Right atrium auricular region (tissue), 2 donors: Measurements from ENCODE around the gene LRRC45. TPM values are rescaled to one million over a fixed set of nuclear protein-coding genes. Genes with fewer than 3 reads are reported as not detected.
"Not testable (repeated sequence)": the region's sequence is repeated elsewhere in the genome, so short reads cannot be mapped to it uniquely, and the experiment has no call there.

ENCODE experiments used
- DNase-seq: peaks from one replicate; pipeline ENCODE4 v3.0.0-alpha.2; 2019; ENCODE audit warnings: low spot score
- H3K27ac ChIP-seq, 2 donors: fragments of 200-600 bp; sonication (generic); 1 replicate in 1 of 2; 2 replicates in 1 of 2; pipeline ENCODE4 v1.5.1; 2016 to 2019
- H3K27me3 ChIP-seq, 2 donors: fragments of 200-600 bp; sonication (generic); one replicate each; pipeline versions ENCODE4 v1.5.1 to v1.6.0; 2017 to 2019
- H3K36me3 ChIP-seq: fragments of 200-600 bp; sonication (generic); one replicate; pipeline ENCODE4 v1.5.1; 2016
- H3K4me1 ChIP-seq, 2 donors: fragments of 200-600 bp; sonication (generic); one replicate each; pipeline versions ENCODE4 v1.5.1 to v1.6.0; 2017 to 2019
- H3K4me3 ChIP-seq, 2 donors: fragments of 200-600 bp; sonication (generic); 1 replicate in 1 of 2; 2 replicates in 1 of 2; pipeline ENCODE4 v1.5.1; 2017 to 2019; ENCODE audit warnings: mild to moderate bottlenecking in 1 of 2, moderate library complexity in 1 of 2
- H3K9me3 ChIP-seq, 2 donors: fragments of 200-600 bp; sonication (generic); one replicate each; pipeline ENCODE4 v1.5.1; 2019
- total RNA-seq, 2 donors: library from RNA; depleted of rRNA; stranded (reverse); fragments of >200 nt; gene quantifications; one replicate each; pipeline ENCODE4 v1.1.0, GENCODE V29; 2016
- TF ChIP-seq, protein P1 (sequence below), 2 donors: fragments of 200-600 bp; sonication (generic); IDR thresholded peaks; one replicate each; pipeline ENCODE4 v1.5.1; 2019; ENCODE audit warnings: antibody characterized with exemption in 2 of 2

The LRRC45 gene
- total RNA-seq, 2 donors from 2014 or later: 4.7 to 4.9 TPM

DNA sequence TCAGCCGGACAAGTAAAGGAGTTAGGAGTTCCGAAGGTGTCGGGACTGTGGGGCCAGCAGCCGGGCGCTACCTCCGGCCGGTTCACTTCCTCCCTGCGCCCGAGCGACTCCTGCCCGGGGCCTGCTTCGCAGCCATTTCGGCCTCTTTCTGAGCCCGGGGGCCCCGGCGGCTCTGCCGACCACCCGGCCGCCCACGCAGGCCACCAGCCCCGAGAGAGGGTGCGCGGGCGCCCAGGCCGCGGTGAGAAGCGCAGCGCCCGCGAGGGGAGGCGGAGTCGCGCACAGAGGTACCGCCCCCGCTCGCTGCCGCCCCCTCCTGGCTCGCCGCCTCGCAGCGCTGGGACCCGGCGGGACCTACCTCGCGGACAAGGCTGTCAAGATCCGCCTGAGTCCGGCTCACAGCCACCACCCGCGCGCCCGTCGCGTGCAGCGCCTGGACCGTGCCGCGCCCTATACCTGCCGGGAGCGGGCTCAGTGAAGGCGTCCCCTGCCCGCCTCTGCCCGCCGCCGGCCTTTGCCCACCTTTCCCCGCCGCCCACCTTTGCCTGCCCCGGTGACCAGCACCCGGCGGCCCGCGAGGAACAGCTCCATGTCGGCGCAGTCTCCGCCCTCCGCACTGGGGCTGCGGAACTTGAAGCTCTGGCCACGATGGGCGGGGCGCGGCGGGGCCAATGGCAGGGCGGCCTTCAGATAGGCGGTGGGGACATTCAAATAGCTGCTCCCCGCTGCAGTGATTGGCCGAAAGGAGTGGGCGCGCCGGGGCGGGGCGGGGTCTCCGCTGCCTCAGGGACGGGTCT is 14.2 kb downstream of the LRRC45 start, which contains the start of gene DCXR:
TSS of gene DCXR (minus strand) at position 606 of the 797 bp plus-strand sequence. CDS start at position 591, 15 bp downstream.
- TF ChIP-seq, protein P1, sequence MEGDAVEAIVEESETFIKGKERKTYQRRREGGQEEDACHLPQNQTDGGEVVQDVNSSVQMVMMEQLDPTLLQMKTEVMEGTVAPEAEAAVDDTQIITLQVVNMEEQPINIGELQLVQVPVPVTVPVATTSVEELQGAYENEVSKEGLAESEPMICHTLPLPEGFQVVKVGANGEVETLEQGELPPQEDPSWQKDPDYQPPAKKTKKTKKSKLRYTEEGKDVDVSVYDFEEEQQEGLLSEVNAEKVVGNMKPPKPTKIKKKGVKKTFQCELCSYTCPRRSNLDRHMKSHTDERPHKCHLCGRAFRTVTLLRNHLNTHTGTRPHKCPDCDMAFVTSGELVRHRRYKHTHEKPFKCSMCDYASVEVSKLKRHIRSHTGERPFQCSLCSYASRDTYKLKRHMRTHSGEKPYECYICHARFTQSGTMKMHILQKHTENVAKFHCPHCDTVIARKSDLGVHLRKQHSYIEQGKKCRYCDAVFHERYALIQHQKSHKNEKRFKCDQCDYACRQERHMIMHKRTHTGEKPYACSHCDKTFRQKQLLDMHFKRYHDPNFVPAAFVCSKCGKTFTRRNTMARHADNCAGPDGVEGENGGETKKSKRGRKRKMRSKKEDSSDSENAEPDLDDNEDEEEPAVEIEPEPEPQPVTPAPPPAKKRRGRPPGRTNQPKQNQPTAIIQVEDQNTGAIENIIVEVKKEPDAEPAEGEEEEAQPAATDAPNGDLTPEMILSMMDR (IDR thresholded peaks at IDR 0.05): peak; percentile 72 to 83
- Histone ChIP-seq H3K36me3 (no peaks in the 10 kb centered on the region), H3K9me3 (no peaks in the 10 kb centered on the region), H3K27ac (peak within 1 kb of the TSS; percentile 94 to 98), H3K27me3 (no peaks in the 10 kb centered on the region), H3K4me1 (peaks cover 0 to 19% of the 10 kb centered on the region in 2 donors), H3K4me3 (peak within 1 kb of the TSS; percentile 68 to 71)
- DNase-seq: peak; percentile 99

DNA sequence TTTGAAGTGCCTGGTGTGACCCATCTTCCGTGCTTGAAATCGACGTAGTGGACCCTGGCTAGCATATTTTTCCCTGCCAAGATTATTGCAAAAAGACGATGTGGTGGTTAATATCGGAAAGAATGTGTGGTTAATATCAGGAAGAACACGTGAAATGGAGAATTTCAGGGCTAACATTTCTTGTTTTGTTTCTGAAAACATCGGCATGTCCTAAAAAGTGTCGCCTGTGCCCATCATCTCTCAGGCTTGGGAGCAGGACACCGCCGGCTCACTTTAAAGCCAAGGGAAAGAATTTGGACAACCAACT is 14.7 kb downstream of the LRRC45 start:
- Histone ChIP-seq H3K4me3 (peak overlapping the region; percentile 3 to 71), H3K4me1 (peaks cover 0 to 17% of the 10 kb centered on the region in 2 donors), H3K36me3 (no peaks in the 10 kb centered on the region), H3K9me3 (no peaks in the 10 kb centered on the region), H3K27me3 (no peaks in the 10 kb centered on the region), H3K27ac (peak overlapping the region; percentile 94 to 98)
- TF ChIP-seq, protein P1 (IDR thresholded peaks at IDR 0.05): no peak
- no peak for DNase-seq

DNA sequence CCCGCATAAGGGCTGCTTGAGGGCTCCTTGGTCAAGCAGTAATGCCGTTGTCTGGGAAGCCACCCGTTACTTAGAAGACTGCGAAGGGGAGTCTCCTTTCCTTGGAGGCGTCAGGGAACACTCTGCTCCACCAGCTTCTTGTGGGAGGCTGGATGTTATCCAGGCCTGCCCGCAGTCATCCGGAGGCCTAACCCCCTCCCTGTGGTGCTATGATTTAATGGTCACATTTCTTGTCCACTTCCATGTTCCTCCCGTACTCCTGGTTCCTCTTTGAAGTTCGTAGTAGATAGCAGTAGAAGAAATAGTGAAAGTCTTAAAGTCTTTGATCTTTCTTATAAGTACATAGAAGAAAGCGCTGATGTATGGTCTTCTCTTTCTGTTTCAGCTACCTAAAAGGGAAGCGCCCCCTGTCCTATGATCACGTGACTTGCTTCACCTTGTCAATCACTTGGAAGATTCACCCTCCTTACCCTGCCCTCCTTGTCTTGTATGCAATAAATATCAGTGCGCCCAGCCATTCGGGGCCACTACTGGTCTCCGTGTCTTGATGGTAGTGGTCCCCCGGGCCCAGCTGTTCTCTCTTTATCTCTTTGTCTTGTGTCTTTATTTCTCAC is 15.8 kb downstream of the LRRC45 start:
- H3K4me3 ChIP-seq, H3K36me3 ChIP-seq, H3K9me3 ChIP-seq, DNase-seq, H3K27me3 ChIP-seq, H3K27ac ChIP-seq: not testable (repeated sequence)
- peaks cover 0 to 17% of the 10 kb centered on the region in 2 donors for H3K4me1 ChIP-seq

DNA sequence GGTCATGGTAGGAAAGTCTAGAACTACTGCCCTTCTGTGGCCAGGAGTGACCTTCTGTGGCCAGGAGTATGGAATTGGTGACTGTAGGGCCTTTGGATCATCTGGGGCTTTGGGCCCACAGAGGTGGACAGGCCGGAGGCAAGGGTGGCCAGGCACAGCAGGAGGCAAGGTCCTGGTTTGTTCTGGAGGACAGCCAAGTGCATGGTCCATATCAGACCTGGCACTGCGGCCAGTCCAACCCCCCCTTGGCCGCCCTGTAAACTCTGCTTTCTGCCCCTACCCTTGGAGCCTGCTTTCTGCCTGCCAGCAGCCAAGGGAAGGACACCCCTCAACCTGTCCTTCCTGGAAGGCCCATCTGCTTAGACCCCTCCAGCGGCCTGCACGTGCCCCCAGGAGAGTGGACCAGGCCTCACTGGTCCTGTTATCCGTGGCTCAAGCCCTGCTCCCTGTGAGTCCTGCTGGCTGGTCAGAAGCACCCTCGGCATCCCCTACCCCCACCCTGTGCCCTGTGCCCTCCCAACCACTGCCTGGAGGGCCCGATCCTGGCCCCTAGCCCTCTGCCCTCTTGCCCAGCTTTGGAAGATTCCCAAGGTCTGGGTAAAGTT is 16.7 kb downstream of the LRRC45 start:
- Histone ChIP-seq H3K27ac (no peak overlapping the region), H3K9me3 (no peaks in the 10 kb centered on the region), H3K27me3 (no peaks in the 10 kb centered on the region), H3K4me3 (no peak overlapping the region), H3K4me1 (peaks cover 0 to 17% of the 10 kb centered on the region in 2 donors), H3K36me3 (no peaks in the 10 kb centered on the region)
- TF ChIP-seq, protein P1 (IDR thresholded peaks at IDR 0.05): no peak
- no peak for DNase-seq

DNA sequence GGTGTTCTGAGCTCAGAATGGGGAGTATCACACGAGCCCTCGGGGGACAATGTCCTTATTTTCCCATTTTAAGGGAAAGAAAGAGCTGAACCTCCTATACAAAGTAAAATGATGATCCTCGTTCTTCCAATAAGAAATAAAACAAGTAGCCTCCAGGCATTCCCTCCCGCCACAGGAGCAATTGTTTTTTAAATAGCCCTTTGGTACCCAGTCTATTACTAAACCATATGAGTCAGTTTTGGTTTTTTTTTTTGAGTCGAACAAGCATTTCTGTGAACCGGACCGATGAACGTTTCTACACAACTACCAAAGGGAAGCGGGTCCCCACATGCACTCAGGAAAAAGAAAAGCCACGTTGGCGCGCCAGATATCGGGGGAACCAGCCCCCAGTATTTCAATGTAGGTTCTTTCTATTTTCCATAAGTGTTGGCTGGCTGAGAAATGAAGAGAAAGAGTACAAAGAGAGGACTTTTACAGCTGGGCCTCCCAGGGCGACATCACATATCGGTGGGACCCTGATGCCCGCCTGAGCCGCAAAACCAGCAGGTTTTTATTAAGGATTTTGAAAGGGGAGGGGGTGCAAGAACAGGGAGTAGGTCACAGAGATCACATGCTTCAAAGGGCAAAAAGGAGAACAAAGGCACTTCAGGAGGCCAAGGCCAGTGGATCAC is 18.2 kb downstream of the LRRC45 start:
- Histone ChIP-seq H3K4me3 (no peak overlapping the region), H3K27ac (no peak overlapping the region), H3K27me3 (no peaks in the 10 kb centered on the region), H3K36me3 (no peaks in the 10 kb centered on the region), H3K9me3 (no peaks in the 10 kb centered on the region), H3K4me1 (peaks cover 0 to 12% of the 10 kb centered on the region in 2 donors)
- TF ChIP-seq, protein P1 (IDR thresholded peaks at IDR 0.05): no peak
- no peak for DNase-seq

DNA sequence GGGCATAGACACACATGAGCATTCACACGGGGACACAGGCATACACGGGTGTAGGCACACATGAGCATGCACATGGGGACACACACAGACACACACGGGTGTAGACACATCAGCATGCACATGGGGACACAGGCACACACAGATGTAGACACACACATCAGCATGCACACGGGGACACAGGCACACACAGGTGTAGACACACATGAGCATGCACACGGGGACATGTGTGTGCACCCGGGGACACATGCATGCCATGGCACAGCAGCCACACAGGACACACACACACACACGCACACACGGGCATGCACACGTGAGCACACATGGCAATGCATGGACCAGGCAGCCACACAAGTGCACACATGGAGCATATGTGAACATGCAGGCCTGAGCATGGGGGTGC is 19.5 kb downstream of the LRRC45 start:
- Histone ChIP-seq H3K4me3 (no peak overlapping the region), H3K4me1 (peaks cover 0 to 4% of the 10 kb centered on the region in 2 donors), H3K9me3 (no peaks in the 10 kb centered on the region), H3K27me3 (no peaks in the 10 kb centered on the region), H3K36me3 (peaks cover 3% of the 10 kb centered on the region), H3K27ac (no peak overlapping the region)
- TF ChIP-seq, protein P1 (IDR thresholded peaks at IDR 0.05): no peak
- DNase-seq: no peak
